Stimulated activated CD8-positive, alpha-beta memory T cell treated with anti-CD3 and anti-CD28 coated beads, Interleukin-2, amount 100 ng/mL, for 1 hour (primary cell): Measurements from ENCODE around the gene CDH22.

ENCODE experiments used
- DNase-seq, 2 donors: peaks; one replicate each; pipeline ENCODE4 v3.0.0-alpha.2; 2020; ENCODE audit warnings: low read depth in 2 of 2

The CDH22 gene

GRCh38 chr20:46139908-46140482 lies 168.3 kb downstream of the CDH22 start:
- DNase-seq = no peak

GRCh38 chr20:46139266-46139889 lies 168.9 kb downstream of the CDH22 start:
- no peak for DNase-seq

- DNase-seq = no peak
Observed at GRCh38 chr20:46137816-46138215, 170.5 kb downstream of the CDH22 start.

GRCh38 chr20:46135856-46136633 lies 172.3 kb downstream of the CDH22 start:
- no peak for DNase-seq

GRCh38 chr20:46134716-46135115 lies 173.6 kb downstream of the CDH22 start:
- DNase-seq = no peak

GRCh38 chr20:46133886-46134654 lies 174.2 kb downstream of the CDH22 start:
- no peak for DNase-seq

- DNase-seq = peak; percentile 23 to 29
Observed at GRCh38 chr20:46132705-46133120, 175.6 kb downstream of the CDH22 start.

- no peak for DNase-seq
Observed at GRCh38 chr20:46131396-46131795, 176.9 kb downstream of the CDH22 start.

GRCh38 chr20:46130534-46130933 lies 177.8 kb downstream of the CDH22 start:
- DNase-seq = no peak

GRCh38 chr20:46129955-46130481 lies 178.3 kb downstream of the CDH22 start:
- no peak for DNase-seq

GRCh38 chr20:46128310-46129151 lies 179.8 kb downstream of the CDH22 start:
- no peak for DNase-seq

- DNase-seq = no peak
Observed at GRCh38 chr20:46127396-46128010, 180.8 kb downstream of the CDH22 start.

GRCh38 chr20:46126440-46127056 lies 181.8 kb downstream of the CDH22 start:
- no peak for DNase-seq
